HCT116 (cell line): ENCODE data around the gene CHRDL1.
A peak's percentile ranks its signal among the peaks of the same experiment; 100 is the strongest.

ENCODE experiments used
- ATF3 ChIP-seq: IDR thresholded peaks from 2 replicates; pipeline ENCODE4 v1.6.1; 2012
- CEBPB ChIP-seq: IDR thresholded peaks from 2 replicates; pipeline ENCODE4 v1.6.1; 2012; ENCODE audit warnings: low read depth
- CTCF ChIP-seq, 3 experiments: fragments of 200-600 bp in 1 of 3; sonication (generic) in 1 of 3; IDR thresholded peaks in 2 of 3; conservative IDR thresholded peaks in 1 of 3; 2 replicates each; pipeline ENCODE4 v1.5.1; 2012 to 2017; ENCODE audit warnings: low read depth in 2 of 3, low read length in 2 of 3, antibody characterized with exemption in 1 of 3, borderline replicate concordance in 1 of 3, control low read depth in 1 of 3, mild to moderate bottlenecking in 1 of 3, mixed read lengths in 1 of 3, mixed run types in 1 of 3, moderate library complexity in 1 of 3; ENCODE audit not compliant: insufficient read depth in 1 of 3
- EGR1 ChIP-seq: IDR thresholded peaks from 2 replicates; pipeline ENCODE4 v1.6.1; 2012; ENCODE audit warnings: low read depth
- EZH2phosphoT487 ChIP-seq: fragments of 200-600 bp; IDR thresholded peaks from 2 replicates; pipeline ENCODE4 v1.6.1; 2018; ENCODE audit warnings: antibody characterized with exemption, borderline replicate concordance
- POLR2A ChIP-seq: IDR thresholded peaks from 2 replicates; pipeline ENCODE4 v1.7.0; 2011; ENCODE audit warnings: borderline replicate concordance; ENCODE audit not compliant: insufficient read depth, insufficient read length; ENCODE audit errors: extremely low read depth
- POLR2AphosphoS5 ChIP-seq: IDR thresholded peaks from 2 replicates; pipeline ENCODE4 v1.6.1; 2011; ENCODE audit warnings: mild to moderate bottlenecking, low read depth, low read length, moderate library complexity
- RAD21 ChIP-seq: IDR thresholded peaks from 2 replicates; pipeline ENCODE4 v1.6.1; 2012; ENCODE audit warnings: low read depth, mild to moderate bottlenecking
- REST ChIP-seq: IDR thresholded peaks from 2 replicates; pipeline ENCODE4 v1.6.1; 2012; ENCODE audit warnings: low read depth
- SIN3A ChIP-seq: IDR thresholded peaks from 2 replicates; pipeline ENCODE4 v1.6.1; 2012; ENCODE audit warnings: low read depth
- SP1 ChIP-seq: IDR thresholded peaks from 2 replicates; pipeline ENCODE4 v1.6.1; 2012; ENCODE audit warnings: low read depth
- TCF7L2 ChIP-seq: IDR thresholded peaks from 2 replicates; pipeline ENCODE4 v1.7.0; 2011; ENCODE audit warnings: borderline replicate concordance, inconsistent platforms; ENCODE audit not compliant: insufficient read depth, insufficient read length; ENCODE audit errors: extremely low read depth
- YY1 ChIP-seq: IDR thresholded peaks from 2 replicates; pipeline ENCODE4 v1.6.1; 2011; ENCODE audit warnings: low read length, low read depth, moderate library complexity, mild to moderate bottlenecking; ENCODE audit not compliant: insufficient replicate concordance; ENCODE audit errors: extremely low read depth
- ZNF274 ChIP-seq: fragments of 200-500 bp; sonication (Bioruptor generic); IDR thresholded peaks from 2 replicates; pipeline ENCODE4 v1.6.1; 2014; ENCODE audit warnings: mild to moderate bottlenecking, low read depth, low read length, inconsistent platforms

GRCh38 chrX:110665223-110666002, 130.2 kb downstream of the CHRDL1 start:
- TF ChIP-seq ATF3 = no peak
- no peak for TF ChIP-seq EGR1
- TF ChIP-seq CTCF (IDR thresholded peaks at IDR 0.05 in 2 of 3, conservative IDR thresholded peaks at IDR 0.05 in 1 of 3; ENCODE audit: borderline replicate concordance in 1 of 3, insufficient read depth in 1 of 3, low read depth in 2 of 3, low read length in 2 of 3) = peak; percentile 23 to 56 (median 47); a peak in 5 of 6 replicates
- TF ChIP-seq EZH2phosphoT487 = no peak
- TF ChIP-seq POLR2AphosphoS5 = no peak
- no peak for TF ChIP-seq CEBPB
- TF ChIP-seq ZNF274 = no peak
- TF ChIP-seq RAD21 = peak; percentile 37
- no peak for TF ChIP-seq TCF7L2
- no peak for TF ChIP-seq POLR2A
- no peak for TF ChIP-seq YY1
- TF ChIP-seq SP1 = no peak
- TF ChIP-seq REST = no peak
- no peak for TF ChIP-seq SIN3A
